H9 (cell line): ENCODE results near the gene HEATR9. TPM values are rescaled to one million over a fixed set of nuclear protein-coding genes. Genes with fewer than 3 reads are reported as not detected.

Experiments used
- DNase-seq: peaks from one replicate; pipeline ENCODE4 v3.0.0-alpha.2; 2017
- H2AFZ ChIP-seq: one replicate; pipeline ENCODE4 v1.6.1; 2013; ENCODE audit warnings: mild to moderate bottlenecking, low read length, control low read depth, moderate library complexity
- H2AK5ac ChIP-seq: 2 replicates; pipeline ENCODE4 v1.6.1; 2013; ENCODE audit warnings: low read length, control low read depth, mixed read lengths; ENCODE audit not compliant: insufficient read length
- H2BK120ac ChIP-seq: one replicate; pipeline ENCODE4 v1.6.1; 2013; ENCODE audit warnings: low read depth, mild to moderate bottlenecking, low read length, control low read depth, inconsistent platforms; ENCODE audit not compliant: poor library complexity, severe bottlenecking
- H2BK12ac ChIP-seq: 2 replicates; pipeline ENCODE4 v1.6.1; 2013; ENCODE audit warnings: low read length, control low read depth, mixed read lengths, low read depth; ENCODE audit not compliant: insufficient read length
- H2BK15ac ChIP-seq: 2 replicates; pipeline ENCODE4 v1.6.1; 2013; ENCODE audit warnings: low read depth, low read length, control low read depth
- H2BK20ac ChIP-seq: one replicate; pipeline ENCODE4 v1.6.1; 2013; ENCODE audit warnings: low read depth, mild to moderate bottlenecking, low read length, control low read depth, inconsistent platforms; ENCODE audit not compliant: poor library complexity, severe bottlenecking
- H2BK5ac ChIP-seq: 2 replicates; pipeline ENCODE4 v1.6.1; 2013; ENCODE audit warnings: low read length, control low read depth, mixed read lengths; ENCODE audit not compliant: insufficient read length
- H3K14ac ChIP-seq: 2 replicates; pipeline ENCODE4 v1.6.1; 2013; ENCODE audit warnings: low read length, control low read depth; ENCODE audit not compliant: insufficient read depth
- H3K18ac ChIP-seq: 2 replicates; pipeline ENCODE4 v1.6.1; 2013; ENCODE audit warnings: low read depth, mild to moderate bottlenecking, mixed read lengths, low read length, control low read depth; ENCODE audit not compliant: insufficient read length
- H3K23ac ChIP-seq: 2 replicates; pipeline ENCODE4 v1.6.1; 2013; ENCODE audit warnings: low read length, control low read depth, mixed read lengths, low read depth; ENCODE audit not compliant: insufficient read length
- H3K23me2 ChIP-seq: 2 replicates; pipeline ENCODE4 v1.6.1; 2013; ENCODE audit warnings: low read depth, mild to moderate bottlenecking, mixed read lengths, low read length, control low read depth; ENCODE audit not compliant: insufficient read length, poor library complexity, severe bottlenecking
- H3K27ac ChIP-seq: 2 replicates; pipeline ENCODE4 v1.5.1; 2013; ENCODE audit warnings: low read length, control low read depth, mixed read lengths, low read depth; ENCODE audit not compliant: insufficient read length
- H3K27me3 ChIP-seq: 2 replicates; pipeline ENCODE4 v1.6.1; 2013; ENCODE audit warnings: low read length, control low read depth, inconsistent platforms; ENCODE audit not compliant: insufficient read depth
- H3K4ac ChIP-seq: 2 replicates; pipeline ENCODE4 v1.6.1; 2013; ENCODE audit warnings: low read depth, mild to moderate bottlenecking, control low read depth, inconsistent platforms, low read length, moderate library complexity
- H3K4me1 ChIP-seq: 2 replicates; pipeline ENCODE4 v1.6.1; 2013; ENCODE audit warnings: low read length, control low read depth, inconsistent platforms; ENCODE audit not compliant: insufficient read depth
- H3K4me2 ChIP-seq: 2 replicates; pipeline ENCODE4 v1.6.1; 2013; ENCODE audit warnings: low read length, control low read depth, mixed read lengths; ENCODE audit not compliant: insufficient read length, insufficient read depth
- H3K56ac ChIP-seq: 2 replicates; pipeline ENCODE4 v1.6.1; 2013; ENCODE audit warnings: low read depth, mild to moderate bottlenecking, mixed read lengths, low read length, control low read depth; ENCODE audit not compliant: insufficient read length
- H3K79me1 ChIP-seq: 2 replicates; pipeline ENCODE4 v1.6.1; 2013; ENCODE audit warnings: low read depth, mild to moderate bottlenecking, moderate library complexity, low read length, control low read depth, inconsistent platforms; ENCODE audit not compliant: insufficient read depth, poor library complexity, severe bottlenecking
- H3K79me2 ChIP-seq: 2 replicates; pipeline ENCODE4 v1.6.1; 2013; ENCODE audit warnings: low read length, control low read depth, inconsistent platforms; ENCODE audit not compliant: insufficient read depth
- H3K9ac ChIP-seq: 2 replicates; pipeline ENCODE4 v1.6.1; 2013; ENCODE audit warnings: low read length, control low read depth, mixed read lengths; ENCODE audit not compliant: insufficient read length; ENCODE audit errors: extremely low read depth
- H3K9me3 ChIP-seq: one replicate; pipeline ENCODE4 v1.6.1; 2013; ENCODE audit warnings: low read depth, low read length, inconsistent platforms; ENCODE audit not compliant: control insufficient read depth
- H3T11ph ChIP-seq: one replicate; pipeline ENCODE4 v1.6.1; 2013; ENCODE audit warnings: mild to moderate bottlenecking, low read length, control low read depth, inconsistent platforms
- H4K20me1 ChIP-seq: one replicate; pipeline ENCODE4 v1.6.1; 2013; ENCODE audit not compliant: control insufficient read depth, insufficient read length, insufficient read depth
- H4K5ac ChIP-seq: 2 replicates; pipeline ENCODE4 v1.6.1; 2013; ENCODE audit warnings: low read depth, mild to moderate bottlenecking, mixed read lengths, low read length, control low read depth; ENCODE audit not compliant: insufficient read length
- H4K8ac ChIP-seq: replicated peaks from 2 replicates; pipeline ENCODE4 v1.6.1; 2013; ENCODE audit warnings: low read length, control low read depth, mixed read lengths, low read depth; ENCODE audit not compliant: insufficient read length
- H4K91ac ChIP-seq: 2 replicates; pipeline ENCODE4 v1.6.1; 2013; ENCODE audit warnings: low read depth, mild to moderate bottlenecking, moderate library complexity, mixed read lengths, low read length, control low read depth; ENCODE audit not compliant: insufficient read length
- H3K27ac Mint-ChIP-seq, 3 experiments: 2 replicates in 2 of 3; 3 replicates in 1 of 3; pipeline ENCODE4 v1.8.0; 2020 to 2021; ENCODE audit warnings: mixed read lengths in 3 of 3, mild to moderate bottlenecking in 1 of 3, moderate library complexity in 1 of 3
- H3K27me3 Mint-ChIP-seq: 2 replicates; pipeline ENCODE4 v1.8.0; 2021; ENCODE audit warnings: low read depth, mild to moderate bottlenecking, moderate library complexity, mixed read lengths
- H3K36me3 Mint-ChIP-seq, 3 experiments: 2 replicates in 2 of 3; 3 replicates in 1 of 3; pipeline ENCODE4 v1.8.0; 2020 to 2021; ENCODE audit warnings: low read depth in 3 of 3, mixed read lengths in 3 of 3; ENCODE audit not compliant: insufficient read depth in 1 of 3
- H3K4me1 Mint-ChIP-seq, 2 experiments: 2 replicates each; pipeline ENCODE4 v1.8.0; 2020; ENCODE audit warnings: mixed read lengths in 2 of 2
- H3K4me3 Mint-ChIP-seq, 2 experiments: 2 replicates in 1 of 2; 3 replicates in 1 of 2; pipeline ENCODE4 v1.8.0; 2020 to 2021; ENCODE audit warnings: mild to moderate bottlenecking in 2 of 2, mixed read lengths in 2 of 2, moderate library complexity in 1 of 2
- H3K9me3 Mint-ChIP-seq, 2 experiments: 2 replicates in 1 of 2; 3 replicates in 1 of 2; pipeline ENCODE4 v1.8.0; 2020; ENCODE audit warnings: mild to moderate bottlenecking in 2 of 2, mixed read lengths in 2 of 2, moderate library complexity in 1 of 2
- CTCF ChIP-seq: fragments of 200-600 bp; sonication (generic); conservative IDR thresholded peaks from 3 replicates; pipeline ENCODE4 v1.8.0; 2021; ENCODE audit warnings: antibody characterized with exemption, mild to moderate bottlenecking
- WGBS: extraction: QIAGEN DNeasy Blood & Tissue Kit; methylation state at CpG from one replicate; pipeline ENCODE4 v1.1.7; 2013; ENCODE audit warnings: missing lambda C conversion rate, low lambda C conversion rate, mixed read lengths; ENCODE audit not compliant: insufficient read length; ENCODE audit errors: extremely low coverage; 5-methylcytosine and 5-hydroxymethylcytosine counted together
- total RNA-seq: library from RNA; stranded (reverse); gene quantifications from 2 replicates; pipeline ENCODE4 v1.2.1, GENCODE V29; 2021

Gene HEATR9
- total RNA-seq, 1 experiment from 2014 or later = not detected

- H3K4me1 Mint-ChIP-seq = no peaks in the 10 kb centered on the region
- Histone ChIP-seq H2BK5ac (no peak overlapping the region), H3K4me1 (no peaks in the 10 kb centered on the region), H3K9ac (no peak overlapping the region), H3K27ac (no peak overlapping the region), H4K5ac (no peak overlapping the region), H3T11ph (no peak overlapping the region), H2BK20ac (no peak overlapping the region), H2AFZ (no peak overlapping the region), H3K14ac (no peak overlapping the region), H4K8ac (no peak overlapping the region), H3K79me2 (peaks cover 3% of the 10 kb centered on the region; the same call in 1 of the 2 replicates), H3K18ac (no peak overlapping the region), H2BK12ac (no peak overlapping the region), H3K23me2 (no peaks in the 10 kb centered on the region), H2AK5ac (no peak overlapping the region), H4K91ac (no peak overlapping the region), H3K27me3 (no peaks in the 10 kb centered on the region), H2BK120ac (no peak overlapping the region), H3K23ac (no peak overlapping the region), H3K4me2 (no peak overlapping the region), H3K79me1 (peaks cover 2% of the 10 kb centered on the region), H3K4ac (no peak overlapping the region), H3K56ac (no peak overlapping the region), H2BK15ac (no peak overlapping the region), H3K9me3 (no peaks in the 10 kb centered on the region), H4K20me1 (no peaks in the 10 kb centered on the region)
- H3K36me3 Mint-ChIP-seq = peaks cover 63 to 86% (median 82%) of the 10 kb centered on the region in 3 experiments; a peak in 6 of 7 replicates
- H3K27me3 Mint-ChIP-seq = no peaks in the 10 kb centered on the region
- H3K27ac Mint-ChIP-seq = no peak overlapping the region
- no peaks in the 10 kb centered on the region for H3K9me3 Mint-ChIP-seq
- 100% methylated on average over 1 of the region's 2 CpGs for WGBS
- H3K4me3 Mint-ChIP-seq = no peak overlapping the region
- TF ChIP-seq CTCF = no peak
- DNase-seq = no peak
Measured at GRCh38 chr17:35821308-35821707, 47.4 kb downstream of the HEATR9 start.
